PC-3 (cell line): ENCODE data around the gene ARID5B. TPM values are rescaled to one million over a fixed set of nuclear protein-coding genes. Genes with fewer than 3 reads are reported as not detected.

Experiments used
- ATAC-seq: fragments of 200-7000 bp; cut with Tn5 transposase; 2 replicates; pipeline ENCODE4 v1.9.1; 2020; ENCODE audit warnings: mild to moderate bottlenecking, moderate library complexity
- BruUV-seq: library from RNA; stranded (reverse); fragments of 400-500 nt; replicated peaks from 2 replicates; lab custom pipeline; 2021; lab: Mats Ljungman, UMichigan
- CTCF ChIA-PET: fragments of 300-600 bp; sonication (Branson Sonifier 250); formaldehyde crosslinking; loops from one replicate; lab custom pipeline; 2022; ENCODE audit warnings: antibody characterized with exemption; lab: Charles Lee
- POLR2A ChIA-PET: fragments of 300-600 bp; sonication (Branson Sonifier 250); formaldehyde crosslinking; loops from one replicate; lab custom pipeline; 2022; ENCODE audit warnings: antibody characterized with exemption; ENCODE audit not compliant: unreplicated experiment; lab: Charles Lee
- DNase-seq: peaks from one replicate; pipeline ENCODE4 v3.0.0-alpha.2; 2015
- H2AFZ ChIP-seq: fragments of 300-600 bp; sonication (generic); 2 replicates; pipeline ENCODE4 v1.6.0; 2016; ENCODE audit warnings: antibody characterized with exemption, low read length
- H3F3A ChIP-seq: fragments of 300-600 bp; sonication (generic); one replicate; pipeline ENCODE4 v1.6.0; 2017; ENCODE audit warnings: antibody characterized with exemption, low read length, control low read depth, mild to moderate bottlenecking; ENCODE audit not compliant: unreplicated experiment
- H3K27ac ChIP-seq: fragments of 300-600 bp; sonication (generic); 2 replicates; pipeline ENCODE4 v1.5.1; 2016; ENCODE audit warnings: mild to moderate bottlenecking, low read length
- H3K27me3 ChIP-seq: fragments of 300-600 bp; sonication (generic); 2 replicates; pipeline ENCODE4 v1.6.1; 2016; ENCODE audit warnings: low read length, mixed read lengths
- H3K36me3 ChIP-seq: fragments of 300-600 bp; sonication (generic); 2 replicates; pipeline ENCODE4 v1.6.1; 2016; ENCODE audit warnings: low read depth, mixed run types, low read length, mixed read lengths
- H3K4me1 ChIP-seq: fragments of 300-600 bp; sonication (generic); 2 replicates; pipeline ENCODE4 v1.5.1; 2016; ENCODE audit warnings: low read length; ENCODE audit not compliant: insufficient read depth
- H3K4me2 ChIP-seq: fragments of 300-600 bp; sonication (generic); 2 replicates; pipeline ENCODE4 v1.6.0; 2016; ENCODE audit warnings: low read length
- H3K4me3 ChIP-seq: fragments of 300-600 bp; sonication (generic); 2 replicates; pipeline ENCODE4 v1.5.1; 2016; ENCODE audit warnings: mild to moderate bottlenecking, low read length, mixed read lengths
- H3K79me2 ChIP-seq: fragments of 300-600 bp; sonication (generic); 2 replicates; pipeline ENCODE4 v1.6.1; 2017; ENCODE audit warnings: low read length, mixed read lengths
- H3K9ac ChIP-seq: fragments of 300-600 bp; sonication (generic); 2 replicates; pipeline ENCODE4 v1.6.0; 2016; ENCODE audit warnings: mild to moderate bottlenecking, low read length
- H3K9me2 ChIP-seq: fragments of 300-600 bp; sonication (generic); replicated peaks from 2 replicates; pipeline ENCODE4 v1.6.1; 2016; ENCODE audit warnings: mixed run types, low read length, mixed read lengths
- H3K9me3 ChIP-seq: fragments of 300-600 bp; sonication (generic); 2 replicates; pipeline ENCODE4 v1.6.1; 2016; ENCODE audit warnings: low read length, mixed read lengths
- H4K20me1 ChIP-seq: fragments of 300-600 bp; sonication (generic); 2 replicates; pipeline ENCODE4 v1.6.1; 2016; ENCODE audit warnings: low read length, mixed read lengths
- CTCF ChIP-seq: fragments of 300-600 bp; sonication (generic); conservative IDR thresholded peaks from 2 replicates; pipeline ENCODE4 v1.5.1; 2017; ENCODE audit warnings: antibody characterized with exemption, low read depth, mild to moderate bottlenecking, low read length
- EZH2 ChIP-seq: fragments of 300-600 bp; sonication (generic); IDR thresholded peaks from one replicate; pipeline ENCODE4 v1.6.1; 2017; ENCODE audit warnings: antibody characterized with exemption, mild to moderate bottlenecking, low read length; ENCODE audit not compliant: unreplicated experiment
- EZH2phosphoT487 ChIP-seq: fragments of 300-600 bp; sonication (generic); IDR thresholded peaks from 2 replicates; pipeline ENCODE4 v1.6.1; 2018; ENCODE audit warnings: mild to moderate bottlenecking, antibody characterized with exemption, low read length, borderline replicate concordance
- intact Hi-C: fragments of 100-400 bp; cut with micrococcal nuclease; formaldehyde crosslinking; loops from 2 replicates; pipeline ENCODE4 v1.9.0; 2023
- total RNA-seq: library from RNA; depleted of rRNA; stranded (reverse); fragments of >200 nt; gene quantifications from 2 replicates; pipeline ENCODE4 v1.2.3, GENCODE V29; 2014

ARID5B gene
- total RNA-seq, 1 experiment from 2014 or later: 26.4 TPM

GRCh38 chr10:62008196-62008595 is 106.7 kb downstream of the ARID5B start:
- no TSS peak for BruUV-seq
- H3K9ac ChIP-seq: no peak overlapping the region
- no peak overlapping the region for H3K27ac ChIP-seq
- H2AFZ ChIP-seq: no peak overlapping the region
- H3F3A ChIP-seq: no peaks in the 10 kb centered on the region
- intact Hi-C loops: no loop called here
- no peaks in the 10 kb centered on the region for H3K36me3 ChIP-seq
- H3K9me3 ChIP-seq: no peaks in the 10 kb centered on the region
- H3K4me2 ChIP-seq: no peak overlapping the region
- no peaks in the 10 kb centered on the region for H4K20me1 ChIP-seq
- no peaks in the 10 kb centered on the region for H3K27me3 ChIP-seq
- H3K9me2 ChIP-seq: peaks cover 8% of the 10 kb centered on the region; the same call in 1 of the 2 replicates
- no peak for ATAC-seq
- no peaks in the 10 kb centered on the region; the same call in 1 of the 2 replicates for H3K4me1 ChIP-seq
- no peak for DNase-seq
- no peak overlapping the region for H3K4me3 ChIP-seq
- ChIA-PET CTCF (no interaction called here), POLR2A (no interaction called here)
- TF ChIP-seq CTCF (no peak), EZH2 (no peak), EZH2phosphoT487 (no peak)
- H3K79me2 ChIP-seq: no peaks in the 10 kb centered on the region

GRCh38 chr10:62008946-62009345 is 107.4 kb downstream of the ARID5B start:
- no peaks in the 10 kb centered on the region for H3K79me2 ChIP-seq
- TF ChIP-seq EZH2 (no peak), EZH2phosphoT487 (no peak), CTCF (no peak)
- H3K9me2 ChIP-seq: peaks cover 8% of the 10 kb centered on the region; the same call in 1 of the 2 replicates
- intact Hi-C loops: no loop called here
- no peak overlapping the region for H3K27ac ChIP-seq
- no peaks in the 10 kb centered on the region; the same call in 1 of the 2 replicates for H3K4me1 ChIP-seq
- H2AFZ ChIP-seq: no peak overlapping the region
- no peak overlapping the region for H3K4me3 ChIP-seq
- no peaks in the 10 kb centered on the region for H3K9me3 ChIP-seq
- H3K27me3 ChIP-seq: no peaks in the 10 kb centered on the region
- BruUV-seq: no TSS peak
- ChIA-PET CTCF (no interaction called here), POLR2A (interaction anchor here (0.7 kb wide), 1 partner anchor 549 kb away, joined by 3 read pairs; no protein-coding TSS in a partner anchor)
- H3K4me2 ChIP-seq: no peak overlapping the region
- ATAC-seq (no peak), DNase-seq (no peak)
- no peaks in the 10 kb centered on the region for H3F3A ChIP-seq
- H3K9ac ChIP-seq: no peak overlapping the region
- H3K36me3 ChIP-seq: no peaks in the 10 kb centered on the region
- no peaks in the 10 kb centered on the region for H4K20me1 ChIP-seq

DNA sequence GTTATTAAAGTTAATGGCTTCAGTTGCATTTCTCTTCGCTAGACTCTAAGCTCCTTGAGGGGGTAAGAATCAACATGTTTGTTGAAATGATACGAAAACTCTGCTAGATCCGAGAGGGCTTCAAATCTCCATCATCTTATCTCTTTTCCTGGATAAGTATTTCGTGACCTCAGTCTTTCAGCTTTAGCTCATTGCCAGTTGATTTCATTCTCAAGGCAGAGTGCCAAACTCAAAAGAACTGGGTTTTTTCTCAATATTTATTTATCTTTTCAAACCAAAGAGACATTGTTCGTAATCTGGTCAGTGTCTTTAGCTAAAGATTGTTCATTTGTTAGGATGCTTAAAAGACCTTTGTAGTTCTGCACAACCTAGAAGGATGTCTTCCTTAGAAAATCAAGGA is 108.9 kb downstream of the ARID5B start:
- H3K4me2 ChIP-seq: no peak overlapping the region
- BruUV-seq: no TSS peak
- no peak overlapping the region for H3K27ac ChIP-seq
- no peaks in the 10 kb centered on the region for H3K27me3 ChIP-seq
- DNase-seq (no peak), ATAC-seq (no peak)
- ChIA-PET CTCF (no interaction called here), POLR2A (no interaction called here)
- H3K9me3 ChIP-seq: no peaks in the 10 kb centered on the region
- no peak overlapping the region for H3K9ac ChIP-seq
- TF ChIP-seq EZH2phosphoT487 (no peak), EZH2 (no peak), CTCF (no peak)
- H4K20me1 ChIP-seq: no peaks in the 10 kb centered on the region
- no peaks in the 10 kb centered on the region for H3F3A ChIP-seq
- H3K9me2 ChIP-seq: peaks cover 8% of the 10 kb centered on the region; the same call in 1 of the 2 replicates
- intact Hi-C loops: no loop called here
- no peaks in the 10 kb centered on the region; the same call in 1 of the 2 replicates for H3K4me1 ChIP-seq
- H3K79me2 ChIP-seq: no peaks in the 10 kb centered on the region
- no peak overlapping the region for H2AFZ ChIP-seq
- H3K4me3 ChIP-seq: no peak overlapping the region
- no peaks in the 10 kb centered on the region for H3K36me3 ChIP-seq
